C4-2B (cell line): ENCODE results near the gene TAB2.
A peak's percentile ranks its signal among the peaks of the same experiment; 100 is the strongest.

Experiments used
- H3K27ac ChIP-seq: fragments of 450-650 bp; 2 replicates; pipeline ENCODE4 v1.5.1; 2017
- ZFX ChIP-seq: fragments of 450-650 bp; IDR thresholded peaks from 2 replicates; pipeline ENCODE4 v1.6.1; 2017
- TF ChIP-seq, protein P1 (sequence below): fragments of 450-650 bp; conservative IDR thresholded peaks from 2 replicates; pipeline ENCODE4 v1.5.1; 2017; ENCODE audit warnings: mild to moderate bottlenecking

TAB2 gene

DNA sequence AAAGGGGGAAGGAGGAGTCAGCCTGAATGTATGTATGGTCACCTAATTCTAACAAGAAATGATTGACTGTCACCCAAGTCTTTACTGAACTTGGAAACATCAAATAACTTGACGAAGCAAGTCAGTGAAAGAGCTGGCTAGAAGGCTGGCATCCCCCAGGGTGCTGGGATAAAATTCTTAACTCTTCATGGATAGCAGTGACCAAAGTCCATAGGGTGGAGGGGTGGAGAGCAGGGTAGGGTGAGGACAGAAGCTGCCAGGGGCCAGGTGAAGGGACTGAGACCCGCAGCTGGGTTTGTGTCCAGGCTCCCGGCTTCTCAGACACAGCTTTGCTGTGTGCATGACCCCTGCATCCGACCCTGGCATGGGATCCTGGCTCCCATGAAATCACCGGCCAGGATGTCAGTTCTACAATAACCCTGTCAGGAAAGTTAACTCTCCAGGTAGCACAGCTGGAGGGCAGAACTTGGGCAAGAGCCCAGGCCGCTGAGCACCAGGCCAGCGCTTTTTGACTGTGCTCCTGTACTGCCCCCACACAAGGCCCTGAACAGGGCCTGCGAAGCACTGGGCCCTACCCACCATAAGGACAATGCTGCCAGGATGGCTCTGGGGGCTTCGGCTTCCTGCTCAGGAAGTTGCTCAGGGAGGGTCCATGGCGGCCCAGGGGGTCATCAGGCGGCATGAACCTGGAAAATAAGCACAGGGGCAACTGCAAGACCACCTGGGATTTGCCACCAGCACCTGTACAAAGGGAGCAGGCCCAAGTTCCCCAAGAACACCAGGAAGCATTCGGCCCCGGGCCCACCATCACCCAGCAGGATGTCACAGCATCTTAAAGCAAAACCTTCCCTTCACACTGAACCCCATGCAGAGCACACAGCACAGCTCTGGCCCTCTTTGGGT is 134.8 kb downstream of the TAB2 start:
- TF ChIP-seq, protein P1, sequence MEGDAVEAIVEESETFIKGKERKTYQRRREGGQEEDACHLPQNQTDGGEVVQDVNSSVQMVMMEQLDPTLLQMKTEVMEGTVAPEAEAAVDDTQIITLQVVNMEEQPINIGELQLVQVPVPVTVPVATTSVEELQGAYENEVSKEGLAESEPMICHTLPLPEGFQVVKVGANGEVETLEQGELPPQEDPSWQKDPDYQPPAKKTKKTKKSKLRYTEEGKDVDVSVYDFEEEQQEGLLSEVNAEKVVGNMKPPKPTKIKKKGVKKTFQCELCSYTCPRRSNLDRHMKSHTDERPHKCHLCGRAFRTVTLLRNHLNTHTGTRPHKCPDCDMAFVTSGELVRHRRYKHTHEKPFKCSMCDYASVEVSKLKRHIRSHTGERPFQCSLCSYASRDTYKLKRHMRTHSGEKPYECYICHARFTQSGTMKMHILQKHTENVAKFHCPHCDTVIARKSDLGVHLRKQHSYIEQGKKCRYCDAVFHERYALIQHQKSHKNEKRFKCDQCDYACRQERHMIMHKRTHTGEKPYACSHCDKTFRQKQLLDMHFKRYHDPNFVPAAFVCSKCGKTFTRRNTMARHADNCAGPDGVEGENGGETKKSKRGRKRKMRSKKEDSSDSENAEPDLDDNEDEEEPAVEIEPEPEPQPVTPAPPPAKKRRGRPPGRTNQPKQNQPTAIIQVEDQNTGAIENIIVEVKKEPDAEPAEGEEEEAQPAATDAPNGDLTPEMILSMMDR: no peak
- no peak for TF ChIP-seq ZFX
- H3K27ac ChIP-seq: no peak overlapping the region; the same call in 1 of the 2 replicates

DNA sequence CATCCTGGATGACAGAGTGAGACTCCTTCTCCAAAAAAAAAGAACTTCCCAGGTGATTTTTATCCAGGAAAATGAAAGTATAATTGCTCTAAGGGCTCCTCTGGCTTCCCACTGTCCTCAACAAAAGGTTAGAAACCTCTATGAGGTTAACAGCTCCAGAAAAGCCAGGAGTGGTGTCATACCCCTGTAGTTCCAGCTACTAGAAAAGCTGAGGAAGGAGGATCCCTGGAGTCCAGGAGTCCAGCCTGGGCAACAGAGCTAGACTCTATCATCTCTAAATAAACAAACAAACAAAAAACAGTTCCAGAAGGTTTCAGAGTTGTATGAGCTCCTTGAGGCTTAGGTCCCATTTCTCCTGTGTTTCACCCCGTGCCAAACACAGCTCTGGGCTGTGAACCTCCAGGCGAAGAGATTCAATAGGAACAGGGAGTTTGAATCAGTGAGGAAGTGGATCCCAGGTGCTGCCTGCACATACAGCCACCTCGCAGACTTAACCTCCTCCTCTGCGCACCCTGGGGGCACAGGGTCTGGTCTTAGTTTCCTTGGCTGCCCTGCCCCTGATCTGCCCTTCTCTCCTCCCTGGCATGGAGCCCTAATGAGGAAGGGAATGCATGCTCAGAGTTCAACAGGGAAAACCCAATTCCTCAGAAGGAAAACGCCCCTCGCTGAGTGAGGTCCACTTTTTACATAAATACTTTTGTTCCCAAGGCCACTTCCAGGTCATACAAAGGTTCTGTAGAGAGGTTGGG is 136.3 kb downstream of the TAB2 start:
- peak overlapping the region; percentile 64 for H3K27ac ChIP-seq

DNA sequence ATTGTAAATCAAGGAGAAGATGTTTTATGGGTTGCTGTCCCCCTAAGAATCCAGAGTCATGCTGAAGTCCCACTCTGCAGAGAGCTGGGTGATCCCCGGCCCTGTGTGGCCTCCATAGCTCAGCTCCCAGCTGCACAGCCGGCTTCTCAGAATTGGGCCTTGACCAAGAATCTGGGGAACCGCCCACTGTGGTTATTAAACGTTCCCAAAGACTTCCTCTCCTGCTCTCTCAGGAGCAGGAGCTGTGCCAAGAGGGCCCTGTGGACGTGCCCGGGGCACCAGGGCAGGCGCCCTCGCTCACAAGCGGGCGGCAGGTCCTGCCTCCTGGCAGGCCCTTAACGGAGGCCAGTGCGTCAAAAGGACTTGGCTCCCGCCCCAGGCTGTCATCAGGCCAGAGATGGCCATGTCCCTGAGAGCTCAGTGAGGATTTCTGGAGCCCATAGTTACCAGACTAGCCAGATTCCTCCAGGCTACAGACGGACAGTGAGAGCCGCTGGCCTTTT is 136.9 kb downstream of the TAB2 start:
- TF ChIP-seq ZFX: no peak
- TF ChIP-seq, protein P1: no peak
- H3K27ac ChIP-seq: peak overlapping the region; percentile 64

More for the DNA sequence above, 136.3 kb downstream of the TAB2 start:
- TF ChIP-seq, protein P1: no peak
- no peak for TF ChIP-seq ZFX

DNA sequence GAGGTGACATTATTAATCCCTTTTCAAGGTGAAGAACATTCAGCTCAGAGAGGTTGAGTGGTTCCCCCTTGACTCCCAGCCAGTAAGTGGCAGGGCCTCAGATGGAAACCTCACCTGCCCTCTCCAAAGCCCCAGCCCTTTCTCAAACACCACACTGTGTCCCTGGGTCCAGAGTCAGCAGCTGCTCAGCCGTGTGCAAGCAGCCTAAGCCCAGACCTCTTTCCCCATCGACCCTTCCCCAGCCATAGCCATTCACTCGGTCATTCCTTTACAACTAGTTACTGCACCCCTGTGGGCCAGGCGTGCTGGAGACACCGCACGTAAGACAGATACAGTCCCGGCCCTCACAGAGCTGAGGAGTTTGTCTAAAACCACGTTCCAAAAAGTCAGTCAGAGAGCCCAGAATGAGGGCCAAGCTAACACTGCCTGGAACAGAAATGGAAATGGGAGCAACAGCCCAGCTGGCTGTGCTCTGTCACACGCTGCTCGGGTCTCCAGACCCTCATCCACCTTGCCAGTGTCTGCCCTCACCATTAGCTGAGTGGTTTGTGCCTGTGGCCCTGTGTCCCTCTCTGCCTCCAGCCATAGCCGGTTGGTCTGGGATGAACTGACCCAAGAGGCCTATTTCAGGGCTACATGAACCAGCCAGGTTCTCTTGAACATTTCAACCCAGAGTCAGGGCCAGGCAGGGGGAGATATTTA is 137.7 kb downstream of the TAB2 start:
- H3K27ac ChIP-seq: peak overlapping the region; percentile 64
- TF ChIP-seq, protein P1: no peak
- no peak for TF ChIP-seq ZFX

DNA sequence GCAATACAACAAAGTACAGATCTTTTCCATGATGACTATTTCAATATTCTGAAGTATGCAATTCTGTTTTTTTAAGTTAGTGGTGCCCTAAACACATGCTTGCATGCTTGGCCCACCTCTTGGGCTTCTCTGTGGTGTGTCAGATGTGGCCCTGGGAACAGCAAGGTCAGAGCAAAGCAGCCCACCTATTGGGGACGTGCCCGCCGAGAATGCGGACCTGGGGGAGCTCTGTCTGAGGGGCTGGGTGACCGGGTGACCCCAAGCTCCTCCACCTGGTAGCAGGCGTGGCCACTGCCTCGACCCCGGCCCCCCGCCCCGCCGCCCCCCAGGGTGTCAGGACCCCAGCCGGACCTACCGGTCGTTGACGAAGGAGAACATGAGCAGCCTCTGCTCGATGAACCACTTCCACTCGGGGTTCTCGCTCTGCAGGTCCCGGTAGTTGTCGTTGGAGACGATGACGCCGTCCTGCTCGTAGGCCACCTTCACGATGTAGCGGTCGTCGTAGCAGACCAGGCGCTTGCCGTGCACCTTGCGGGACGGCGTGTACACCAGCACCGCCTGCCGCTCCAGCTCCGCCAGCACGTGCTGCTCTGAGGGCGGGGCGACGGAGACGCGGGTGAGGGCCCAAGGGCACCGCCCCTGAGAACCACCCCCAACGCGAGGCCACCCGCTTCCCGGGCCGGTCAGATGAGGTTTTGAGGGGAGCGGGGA is 139.0 kb downstream of the TAB2 start:
- TF ChIP-seq ZFX: no peak
- TF ChIP-seq, protein P1: no peak
- no peak overlapping the region for H3K27ac ChIP-seq

DNA sequence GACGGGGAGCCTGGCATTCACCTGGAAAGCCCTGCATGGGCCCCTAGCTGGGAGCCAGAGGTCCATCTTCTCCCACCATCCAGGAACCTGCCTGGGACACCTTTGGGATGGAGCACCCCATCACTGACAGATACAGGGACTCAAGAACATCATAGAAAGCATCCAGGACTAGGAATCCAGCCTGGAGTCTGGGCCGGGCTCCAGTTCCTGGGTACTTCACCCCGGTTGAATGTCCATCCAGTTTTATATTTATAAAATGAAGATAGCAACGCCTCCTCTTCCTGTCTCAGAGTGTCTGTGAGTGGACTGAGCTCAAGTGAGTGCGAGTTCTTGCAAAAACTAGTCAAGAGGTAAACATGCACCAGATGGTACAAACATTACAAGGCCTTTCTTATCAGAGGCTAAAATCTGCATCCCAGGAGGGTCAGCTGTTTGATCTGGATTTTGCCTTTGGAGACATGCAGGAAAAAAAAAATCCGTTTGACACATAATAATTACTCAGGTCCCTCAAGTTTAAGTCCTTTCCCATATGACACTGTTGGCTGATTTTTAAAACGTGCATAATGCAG is 139.9 kb downstream of the TAB2 start:
- H3K27ac ChIP-seq: no peak overlapping the region
- TF ChIP-seq ZFX: no peak
- TF ChIP-seq, protein P1: no peak
